Upper lobe of right lung (tissue), 1 donor: Measurements from ENCODE around the gene NNT. TPM values are rescaled to one million over a fixed set of nuclear protein-coding genes. Genes with fewer than 3 reads are reported as not detected.

Experiments
- ATAC-seq: fragments of 200-7000 bp; cut with Tn5 transposase; one replicate; pipeline ENCODE4 v1.9.1; 2020; ENCODE audit warnings: mild to moderate bottlenecking, moderate library complexity
- DNase-seq: peaks from one replicate; pipeline ENCODE4 v3.0.0-alpha.2; 2020
- H3K27ac ChIP-seq: fragments of 200-600 bp; one replicate; pipeline ENCODE4 v1.8.0; 2022
- H3K27me3 ChIP-seq: fragments of 200-600 bp; one replicate; pipeline ENCODE4 v1.8.0; 2022; ENCODE audit warnings: mild to moderate bottlenecking
- H3K36me3 ChIP-seq: fragments of 200-600 bp; one replicate; pipeline ENCODE4 v1.8.0; 2022
- H3K4me1 ChIP-seq: fragments of 200-600 bp; one replicate; pipeline ENCODE4 v1.8.0; 2022
- H3K4me3 ChIP-seq: fragments of 200-600 bp; one replicate; pipeline ENCODE4 v1.8.0; 2022; ENCODE audit warnings: mild to moderate bottlenecking
- H3K9me3 ChIP-seq: fragments of 200-600 bp; one replicate; pipeline ENCODE4 v1.8.0; 2022
- CTCF ChIP-seq: fragments of 200-600 bp; IDR thresholded peaks from one replicate; pipeline ENCODE4 v1.8.0; 2022; ENCODE audit warnings: antibody characterized with exemption
- intact Hi-C: fragments of 100-400 bp; cut with DNase I; formaldehyde crosslinking; loops from one replicate; pipeline ENCODE4 v1.11.0; 2022
- total RNA-seq: library from RNA; stranded (reverse); fragmentation: NEBNext Ultra II Directional; extraction: Animal tissue kit (Norgen Biotek cat#: 25700); gene quantifications from one replicate; pipeline ENCODE4 v1.2.1, GENCODE V29; 2021
- donor health status: DM: no; HTN: yes; CAD: no; lungs with severe emphysema.

The NNT gene
- total RNA-seq, 1 donor from 2014 or later = 67.7 TPM

- Histone ChIP-seq H3K4me3 (no peak overlapping the region), H3K36me3 (no peaks in the 10 kb centered on the region), H3K27me3 (no peaks in the 10 kb centered on the region), H3K9me3 (no peaks in the 10 kb centered on the region), H3K27ac (no peak overlapping the region), H3K4me1 (no peaks in the 10 kb centered on the region)
- DNase-seq = no peak
- no peak for ATAC-seq
- no peak for TF ChIP-seq CTCF
- intact Hi-C loops = no loop called here
Observed at GRCh38 chr5:43565043-43565442, 37.9 kb upstream of the NNT start.

- intact Hi-C loops = no loop called here
- H3K27ac ChIP-seq = no peak overlapping the region
- no peaks in the 10 kb centered on the region for H3K27me3 ChIP-seq
- ATAC-seq (no peak), DNase-seq (no peak)
- no peaks in the 10 kb centered on the region for H3K36me3 ChIP-seq
- TF ChIP-seq CTCF = no peak
- H3K4me3 ChIP-seq = no peak overlapping the region
- peaks cover 8% of the 10 kb centered on the region for H3K4me1 ChIP-seq
- H3K9me3 ChIP-seq = no peaks in the 10 kb centered on the region
Observed at GRCh38 chr5:43567967-43568366, 35.0 kb upstream of the NNT start.

- Histone ChIP-seq H3K4me1 (peaks cover 8% of the 10 kb centered on the region), H3K36me3 (no peaks in the 10 kb centered on the region), H3K9me3 (no peaks in the 10 kb centered on the region), H3K27me3 (no peaks in the 10 kb centered on the region), H3K27ac (no peak overlapping the region), H3K4me3 (no peak overlapping the region)
- TF ChIP-seq CTCF = no peak
- ATAC-seq (no peak), DNase-seq (no peak)
- intact Hi-C loops = no loop called here
Observed at GRCh38 chr5:43569236-43569746, 33.7 kb upstream of the NNT start.

GRCh38 chr5:43570450-43571158 is 32.4 kb upstream of the NNT start:
- peaks cover 8% of the 10 kb centered on the region for H3K4me1 ChIP-seq
- no peaks in the 10 kb centered on the region for H3K27me3 ChIP-seq
- H3K4me3 ChIP-seq = peak overlapping the region; percentile 6
- no peaks in the 10 kb centered on the region for H3K9me3 ChIP-seq
- no peak overlapping the region for H3K27ac ChIP-seq
- no peaks in the 10 kb centered on the region for H3K36me3 ChIP-seq
- DNase-seq (no peak), ATAC-seq (no peak)
- intact Hi-C loops = no loop called here
- no peak for TF ChIP-seq CTCF

- TF ChIP-seq CTCF = no peak
- no peaks in the 10 kb centered on the region for H3K36me3 ChIP-seq
- H3K27ac ChIP-seq = no peak overlapping the region
- no peaks in the 10 kb centered on the region for H3K27me3 ChIP-seq
- no peaks in the 10 kb centered on the region for H3K9me3 ChIP-seq
- intact Hi-C loops = no loop called here
- ATAC-seq = no peak
- H3K4me1 ChIP-seq = peaks cover 8% of the 10 kb centered on the region
- DNase-seq = no peak
- H3K4me3 ChIP-seq = peak overlapping the region; percentile 6
Observed at GRCh38 chr5:43571237-43571636, 31.7 kb upstream of the NNT start.
